Measurements from ENCODE around the gene NPC1. TPM values are rescaled to one million over a fixed set of nuclear protein-coding genes. Genes with fewer than 3 reads are reported as not detected.

Gene NPC1
- total and polyA plus RNA-seq, 2 of the 8 experiments (the other 6 are each of a cell fraction or from before 2014, with no cell fraction given) = 34.1 to 39.5 TPM

GRCh38 chr18:23506393-23506792 is 79.9 kb downstream of the NPC1 start:
- 85% methylated on average over 6 of the region's 6 CpGs; no CpG with 5 or more reads in 1 of the 2 experiments for WGBS, 2 experiments (ENCODE audit: extremely low coverage in 1 of 2, insufficient coverage in 1 of 2, insufficient read length in 1 of 2, insufficient replicate concordance in 2 of 2, low coverage in 1 of 2, low lambda C conversion rate in 2 of 2, missing lambda C conversion rate in 1 of 2)
- peaks cover 0 to 5% of the 10 kb centered on the region in 2 experiments; a peak in 1 of 4 replicates for H3K79me2 ChIP-seq (ENCODE audit: control insufficient read depth in 1 of 2, insufficient read depth in 2 of 2, low read length in 2 of 2)
- no peak overlapping the region for H3K4me2 ChIP-seq (ENCODE audit: insufficient read depth in 1 of 2, low read depth in 2 of 2, low read length in 2 of 2)
- no peaks in the 10 kb centered on the region; the same call in 1 of the 2 replicates for H3K79me1 ChIP-seq (ENCODE audit: low read depth, low read length)
- no peak overlapping the region for H3K18ac ChIP-seq (ENCODE audit: extremely low read depth, low read length)
- H3K56ac ChIP-seq (replicated peaks; ENCODE audit: insufficient read length, low read depth, low read length) = no peak overlapping the region
- peaks cover 0 to 13% (median 5%) of the 10 kb centered on the region in 4 experiments; a peak in 5 of 7 replicates for H3K27me3 ChIP-seq (replicated peaks in 1 of 4; ENCODE audit: control insufficient read depth in 3 of 4, extremely low read depth in 1 of 4, insufficient read depth in 3 of 4, low read length in 3 of 4)
- H4K8ac ChIP-seq (ENCODE audit: extremely low read depth, insufficient read depth, low read length) = no peak overlapping the region
- POLR2A ChIA-PET (ENCODE audit: partially characterized antibody) = no interaction called here
- no peak overlapping the region for H2BK12ac ChIP-seq (ENCODE audit: low read depth, low read length)
- H3K23ac ChIP-seq (ENCODE audit: insufficient read length) = no peak overlapping the region
- H3K14ac ChIP-seq (ENCODE audit: insufficient read length) = no peak overlapping the region
- no peak overlapping the region for H2AFZ ChIP-seq (ENCODE audit: low read length)
- H3K4me3 ChIP-seq (ENCODE audit: extremely low read depth in 1 of 4, insufficient read depth in 2 of 4, low read depth in 3 of 4, low read length in 4 of 4) = no peak overlapping the region
- no peak for DNase-seq (ENCODE audit: low read depth in 1 of 2, low spot score in 2 of 2)
- H3K4ac ChIP-seq (replicated peaks; ENCODE audit: insufficient read length, low read depth, low read length) = no peak overlapping the region
- H2BK120ac ChIP-seq (replicated peaks; ENCODE audit: low read depth, low read length) = no peak overlapping the region
- no peak overlapping the region for H2AK5ac ChIP-seq (ENCODE audit: low read depth, low read length)
- H3K9me3 ChIP-seq (ENCODE audit: insufficient read depth in 2 of 2, low read depth in 1 of 2, low read length in 1 of 2) = no peaks in the 10 kb centered on the region
- TF ChIP-seq NANOG (IDR thresholded peaks at IDR 0.05; ENCODE audit: insufficient read depth, low read depth, low read length, poor library complexity, severe bottlenecking) = no peak
- H2BK20ac ChIP-seq (ENCODE audit: low read length) = no peak overlapping the region
- peaks cover 0 to 13% (median 6%) of the 10 kb centered on the region in 4 experiments; a peak in 4 of 8 replicates for H3K36me3 ChIP-seq (ENCODE audit: control insufficient read depth in 2 of 4, insufficient read depth in 4 of 4, low read length in 3 of 4)
- no peak overlapping the region for H4K5ac ChIP-seq (ENCODE audit: insufficient read length, low read depth, low read length)
- peaks cover 5 to 7% of the 10 kb centered on the region in 2 experiments for H4K20me1 ChIP-seq (replicated peaks in 1 of 2; ENCODE audit: control insufficient read depth in 1 of 2, insufficient read depth in 2 of 2, low read length in 2 of 2)
- peaks cover 7% of the 10 kb centered on the region; the same call in 1 of the 2 replicates for H3K23me2 ChIP-seq (ENCODE audit: low read depth, low read length)
- H3K27ac ChIP-seq (ENCODE audit: low read depth, low read length) = no peak overlapping the region
- H3K9ac ChIP-seq (replicated peaks in 1 of 4; ENCODE audit: extremely low read depth in 1 of 4, low read depth in 3 of 4, low read length in 3 of 4) = no peak overlapping the region
- H3K4me1 ChIP-seq (replicated peaks in 1 of 4; ENCODE audit: control insufficient read depth in 3 of 4, insufficient read depth in 4 of 4, low read length in 3 of 4) = peaks cover 2 to 6% (median 4%) of the 10 kb centered on the region in 4 experiments; a peak in 5 of 7 replicates
- H4K91ac ChIP-seq (replicated peaks; ENCODE audit: insufficient read length, low read length) = no peak overlapping the region
- H2BK5ac ChIP-seq (ENCODE audit: low read depth, low read length) = no peak overlapping the region
- CTCF ChIA-PET (ENCODE audit: partially characterized antibody) = interaction anchor here (0.6 to 2.6 kb wide), 6 partner anchors 10 to 548 kb away, joined by 3 to 11 read pairs (median 4); no protein-coding TSS in a partner anchor
- no peak overlapping the region for H2BK15ac ChIP-seq (ENCODE audit: low read length)
- no peak for FAIRE-seq

Data from H1 (cell line).